G401 (cell line): ENCODE data around the gene TXLNA. TPM values are rescaled to one million over a fixed set of nuclear protein-coding genes. Genes with fewer than 3 reads are reported as not detected.
A peak's percentile ranks its signal among the peaks of the same experiment; 100 is the strongest.

Source experiments
- DNase-seq: peaks from one replicate; pipeline ENCODE4 v3.0.0-alpha.2; 2015; ENCODE audit warnings: low spot score
- in situ Hi-C: cut with HindIII; loops from 2 replicates; pipeline ENCODE4 v1.10.0; 2016; ENCODE audit warnings: low sequenced_read_pairs, mixed read lengths
- total RNA-seq: library from RNA; depleted of rRNA; stranded (reverse); fragments of >200 nt; shearing (Covaris generic); gene quantifications from 2 replicates; pipeline ENCODE4 v1.2.3, GENCODE V29; 2014

TXLNA gene
- total RNA-seq, 1 experiment from 2014 or later, result 72.8 TPM

- in situ Hi-C loops, result no loop called here
- peak; percentile 90 for DNase-seq
These were observed 26.2 kb downstream of the TXLNA start, which contains the start of gene IQCC for GRCh38 chr1:32205401-32206370. Gene IQCC, plus strand, starts transcription at chr1:32205671. Its CDS starts 11 bp downstream, at chr1:32205682.

DNA sequence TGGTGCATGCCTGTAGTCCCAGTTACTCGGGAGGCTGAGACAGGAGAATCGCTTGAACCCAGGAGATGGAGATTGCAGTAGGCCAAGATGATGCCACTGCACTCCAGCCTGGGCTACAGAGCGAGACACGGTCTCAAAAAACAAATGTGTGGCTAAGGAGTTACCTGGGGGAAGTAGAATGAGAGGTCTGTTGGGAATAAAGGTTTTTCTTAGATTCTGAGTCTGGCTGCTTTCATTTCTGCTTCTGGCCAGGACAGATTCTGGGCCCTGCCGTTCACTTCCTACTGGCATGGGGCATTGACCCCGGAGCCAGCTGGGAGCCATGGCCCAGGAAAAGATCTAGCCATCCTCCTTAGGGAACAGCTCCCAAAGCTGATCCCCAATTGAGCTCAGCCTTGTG lies 29.0 kb downstream of the TXLNA start:
- in situ Hi-C loops, result no loop called here
- DNase-seq, result no peak

DNA sequence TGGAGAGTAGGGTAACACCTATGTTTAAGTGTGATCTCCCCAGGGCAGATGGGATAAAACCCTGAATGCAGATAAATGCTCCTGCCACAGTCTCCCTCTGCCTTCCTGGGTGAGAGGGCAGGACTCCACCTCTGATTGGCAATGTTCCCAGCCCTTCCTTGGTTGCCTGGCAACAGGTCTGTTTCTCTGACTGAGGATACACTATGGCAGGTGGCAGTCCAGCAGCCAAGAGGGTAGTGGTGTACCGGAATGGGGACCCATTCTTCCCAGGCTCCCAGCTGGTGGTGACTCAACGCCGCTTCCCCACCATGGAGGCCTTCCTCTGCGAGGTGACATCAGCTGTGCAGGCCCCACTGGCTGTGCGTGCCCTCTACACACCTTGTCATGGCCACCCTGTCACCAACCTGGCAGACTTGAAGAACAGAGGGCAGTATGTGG lies 29.4 kb downstream of the TXLNA start, which contains the start of gene DCDC2B:
TSS of gene DCDC2B (plus strand) at position 199 of the 438 bp plus-strand sequence. CDS start at position 204, 5 bp downstream.
- peak; percentile 61 for DNase-seq
- in situ Hi-C loops, result no loop called here

GRCh38 chr1:32215629-32216480 lies 36.4 kb downstream of the TXLNA start:
- DNase-seq, result peak; percentile 50
- in situ Hi-C loops, result no loop called here

- no peak for DNase-seq
- in situ Hi-C loops, result no loop called here
These were observed 37.1 kb downstream of the TXLNA start for GRCh38 chr1:32216566-32216965.

DNA sequence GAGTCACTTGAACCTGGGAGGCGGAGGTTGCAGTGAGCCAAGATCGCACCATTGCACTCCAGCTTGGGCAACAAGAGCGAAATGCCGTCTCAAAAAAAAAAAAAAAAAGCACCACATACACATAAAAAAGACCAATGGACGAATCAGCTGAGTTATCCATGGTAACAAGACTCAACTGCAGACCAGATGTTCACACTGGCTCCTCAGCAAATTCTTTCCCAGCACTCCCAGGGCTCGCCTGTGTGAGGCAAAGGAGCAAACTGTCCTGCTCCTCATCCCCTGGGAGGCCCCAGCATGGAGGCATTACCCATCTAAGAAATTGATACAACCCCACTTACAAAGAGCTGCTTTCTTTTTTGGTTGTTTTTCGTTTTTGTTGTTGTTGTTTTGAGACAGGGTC lies 39.5 kb downstream of the TXLNA start:
- in situ Hi-C loops, result no loop called here
- no peak for DNase-seq

DNA sequence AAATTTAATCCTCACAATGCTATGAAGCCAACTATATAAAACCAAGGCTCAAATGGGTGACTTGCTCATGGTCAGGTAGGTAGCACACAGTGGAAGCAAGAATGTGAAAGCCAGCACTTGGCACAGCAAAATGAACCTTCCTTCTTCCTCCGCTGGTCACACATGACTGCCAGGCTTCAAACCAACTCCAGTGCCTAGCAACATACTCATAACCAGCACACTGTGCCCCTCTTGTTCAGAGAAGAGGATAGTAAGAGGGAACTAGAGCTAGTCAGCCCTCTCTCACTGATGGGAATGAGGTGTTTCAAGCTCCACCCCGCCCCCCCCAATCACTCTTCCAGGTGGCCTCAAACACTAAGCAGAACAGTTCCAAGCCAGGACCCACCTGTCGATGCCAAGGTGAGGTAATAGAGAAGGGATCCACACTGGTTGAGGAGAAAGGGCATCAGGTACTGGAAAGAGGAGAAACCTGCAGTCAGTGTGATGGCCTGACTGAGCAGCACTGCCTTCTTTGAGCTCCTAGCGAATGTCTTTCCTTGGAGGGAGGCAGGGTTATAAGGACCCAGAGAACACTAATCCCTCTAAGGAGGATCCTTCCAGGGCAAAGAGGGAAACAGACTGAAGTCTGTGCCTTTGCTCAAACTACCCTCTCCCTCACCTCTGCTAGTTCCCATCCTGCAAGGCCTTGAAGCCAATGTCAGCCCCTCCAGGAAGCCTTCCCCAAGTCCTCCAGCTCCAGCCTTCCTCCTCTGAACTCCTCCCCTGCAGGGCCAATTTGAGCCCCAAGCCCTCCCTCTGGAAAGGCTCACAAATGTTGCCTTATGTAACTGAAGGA lies 41.5 kb downstream of the TXLNA start:
- in situ Hi-C loops, result no loop called here
- DNase-seq, result no peak

DNA sequence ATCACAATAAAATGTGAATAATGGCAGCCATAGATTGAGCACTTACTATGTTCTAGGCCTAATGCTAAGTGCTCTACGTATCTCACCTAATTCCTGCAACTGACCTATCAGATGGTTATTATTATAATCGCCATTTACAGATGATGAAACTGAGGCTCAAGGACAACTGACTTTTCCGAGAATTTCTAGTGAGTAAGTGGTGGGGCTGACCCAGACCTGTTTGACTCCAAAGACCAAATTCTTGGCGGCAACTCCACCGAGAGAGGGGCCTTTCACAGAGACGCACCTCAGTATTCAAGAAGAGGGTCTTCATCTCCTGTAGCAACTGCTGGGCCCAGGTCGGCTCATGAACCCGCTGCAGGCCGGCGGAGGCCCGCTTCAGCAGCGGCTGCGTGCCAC lies 42.1 kb downstream of the TXLNA start:
- DNase-seq, result no peak
- in situ Hi-C loops, result no loop called here

DNA sequence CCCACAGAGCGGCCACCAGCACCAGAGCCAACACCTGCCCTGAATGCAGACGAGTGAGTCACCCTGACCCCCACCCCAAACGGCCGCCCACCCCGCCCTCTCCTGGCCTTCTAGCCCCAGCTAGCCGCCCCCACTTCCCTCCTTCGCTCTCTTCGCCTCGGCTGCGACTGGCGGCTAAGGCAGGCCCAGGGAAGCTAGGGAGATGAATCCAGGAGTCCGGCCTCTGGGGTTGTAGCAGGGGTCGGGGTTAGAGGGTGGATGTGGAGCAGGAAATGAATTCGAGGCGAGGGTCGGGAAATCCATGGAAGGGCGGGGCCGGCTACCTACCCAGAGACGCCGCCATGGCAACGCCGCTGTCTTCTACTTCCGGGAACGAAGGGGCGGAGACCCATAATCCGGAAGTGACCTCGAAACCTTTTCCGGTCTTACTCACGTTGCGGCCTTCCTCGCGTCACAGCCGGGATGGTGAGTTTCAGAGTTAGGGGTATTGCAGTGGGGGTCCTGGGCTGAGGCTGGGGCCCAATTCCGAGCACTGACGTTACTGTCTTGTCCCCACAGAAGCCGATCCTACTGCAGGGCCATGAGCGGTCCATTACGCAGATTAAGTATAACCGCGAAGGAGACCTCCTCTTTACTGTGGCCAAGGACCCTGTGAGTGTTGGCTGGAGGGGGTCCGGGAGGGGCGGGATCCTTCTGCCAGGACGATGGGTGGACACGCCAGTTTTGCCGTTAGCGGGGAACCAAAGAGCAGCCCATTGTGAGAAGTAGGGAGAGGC lies 42.7 kb downstream of the TXLNA start, which contains the start of the genes EIF3I and TMEM234:
TSS of gene EIF3I (plus strand) at position 428 of the 776 bp plus-strand sequence. CDS start at position 463, 35 bp downstream.
TSS of gene TMEM234 (minus strand) at position 374 of the 776 bp plus-strand sequence. CDS start at position 343, 31 bp downstream.
- in situ Hi-C loops, result no loop called here
- DNase-seq, result peak; percentile 96

DNA sequence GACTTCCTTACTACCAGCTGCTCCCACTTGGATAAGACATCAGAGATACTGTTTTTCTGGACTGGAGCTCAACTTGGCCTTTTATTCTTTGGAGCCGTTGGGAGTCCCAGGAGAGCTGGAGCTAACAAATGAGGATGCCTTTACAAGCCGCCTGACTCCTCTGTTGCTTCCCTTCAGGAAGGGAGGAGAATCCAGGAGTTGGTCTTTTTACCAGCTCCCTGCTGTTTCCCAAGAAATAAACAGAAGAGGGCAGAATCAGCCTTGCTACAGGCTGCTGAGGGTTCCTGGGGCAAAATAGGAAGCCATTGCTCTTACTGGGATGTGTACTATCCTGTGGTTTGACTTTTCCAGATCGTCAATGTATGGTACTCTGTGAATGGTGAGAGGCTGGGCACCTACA lies 44.2 kb downstream of the TXLNA start:
- DNase-seq, result no peak
- in situ Hi-C loops, result no loop called here

DNA sequence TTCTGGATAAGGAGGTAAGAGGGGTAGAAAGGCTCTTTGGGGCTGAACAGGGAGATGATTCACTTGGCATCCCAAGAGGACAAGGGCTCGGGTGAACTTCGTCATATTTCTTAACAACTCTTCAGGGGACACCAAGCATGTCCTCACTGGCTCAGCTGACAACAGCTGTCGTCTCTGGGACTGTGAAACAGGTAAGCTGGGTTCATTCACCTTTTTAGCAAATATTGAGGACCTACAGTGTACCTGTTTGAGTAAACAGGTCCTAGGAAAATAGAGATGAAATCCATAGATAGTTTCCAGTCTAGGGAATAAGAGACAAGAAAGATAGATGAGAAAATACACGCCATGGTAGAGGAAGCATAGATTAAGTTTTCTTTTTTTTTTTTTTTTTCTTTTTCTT lies 44.8 kb downstream of the TXLNA start:
- in situ Hi-C loops, result no loop called here
- no peak for DNase-seq

GRCh38 chr1:32228771-32229170 lies 49.3 kb downstream of the TXLNA start:
- no peak for DNase-seq
- in situ Hi-C loops, result no loop called here

GRCh38 chr1:32231843-32232432 lies 52.5 kb downstream of the TXLNA start:
- in situ Hi-C loops, result no loop called here
- DNase-seq, result no peak

GRCh38 chr1:32232558-32233304 lies 53.3 kb downstream of the TXLNA start:
- in situ Hi-C loops, result no loop called here
- DNase-seq, result no peak

DNA sequence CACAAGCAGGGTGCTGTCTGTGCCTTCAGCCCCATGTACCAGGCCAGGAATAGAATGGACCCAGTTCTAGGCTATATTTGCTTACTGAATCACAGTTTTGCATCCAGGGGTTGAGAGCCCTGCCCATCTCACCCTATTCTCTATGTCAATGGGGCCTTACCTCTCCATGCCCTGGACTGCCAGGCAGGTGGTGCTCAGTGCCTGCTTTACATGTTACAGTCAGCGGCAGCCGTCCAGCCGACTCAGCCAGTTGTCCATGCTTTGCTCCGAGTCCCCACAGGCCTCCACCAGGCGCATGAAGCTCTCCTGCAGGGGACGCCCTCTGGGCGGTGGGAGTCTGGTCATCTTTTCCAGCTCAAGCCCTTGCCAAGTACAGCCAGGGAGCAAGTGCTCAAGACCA lies 55.3 kb downstream of the TXLNA start:
- in situ Hi-C loops, result no loop called here
- DNase-seq, result peak; percentile 20

DNA sequence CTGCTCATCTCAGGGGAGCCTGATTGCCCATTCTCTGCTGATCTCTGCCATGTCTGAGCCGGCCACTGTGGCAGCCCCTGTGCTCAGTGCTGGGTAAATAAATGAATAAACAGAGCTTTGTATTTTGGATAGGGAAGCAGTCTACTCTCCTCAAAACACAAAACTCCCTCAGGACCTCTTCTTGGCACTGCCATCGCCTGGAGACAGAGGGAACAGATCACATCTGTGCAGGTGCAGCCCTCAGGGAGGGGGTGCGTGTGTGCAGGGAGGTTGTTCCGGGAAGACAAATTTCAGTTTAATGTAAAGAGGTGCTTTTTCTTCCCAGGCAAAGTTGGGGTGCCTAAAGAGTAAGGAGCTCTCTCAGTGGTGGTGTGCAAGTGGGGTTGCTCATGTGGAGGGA lies 59.9 kb downstream of the TXLNA start:
- DNase-seq, result peak; percentile 16
- in situ Hi-C loops, result no loop called here

GRCh38 chr1:32239790-32240139 lies 60.3 kb downstream of the TXLNA start:
- DNase-seq, result no peak
- in situ Hi-C loops, result no loop called here
